Suprapubic skin (tissue), 4 donors: ENCODE data around the gene MPV17L2. TPM values are rescaled to one million over a fixed set of nuclear protein-coding genes. Genes with fewer than 3 reads are reported as not detected.

Source experiments
- DNase-seq, 2 donors: peaks; one replicate each; pipeline ENCODE4 v3.0.0-alpha.2; 2019; ENCODE audit warnings: low spot score in 2 of 2
- H3K27ac ChIP-seq: fragments of 200-600 bp; sonication (generic); one replicate; pipeline ENCODE4 v1.5.1; 2019
- H3K27me3 ChIP-seq: fragments of 200-600 bp; sonication (generic); one replicate; pipeline ENCODE4 v1.5.1; 2019
- H3K36me3 ChIP-seq: fragments of 200-600 bp; sonication (generic); one replicate; pipeline ENCODE4 v1.5.1; 2019
- H3K4me1 ChIP-seq: fragments of 200-600 bp; sonication (generic); one replicate; pipeline ENCODE4 v1.5.1; 2019
- H3K4me3 ChIP-seq: fragments of 200-600 bp; sonication (generic); one replicate; pipeline ENCODE4 v1.5.1; 2019; ENCODE audit warnings: mild to moderate bottlenecking
- H3K9me3 ChIP-seq: fragments of 200-600 bp; sonication (generic); one replicate; pipeline ENCODE4 v1.5.1; 2019
- EP300 ChIP-seq: sonication (generic); formaldehyde crosslinking; IDR thresholded peaks from one replicate; pipeline ENCODE4 v1.6.1; 2017; ENCODE audit warnings: antibody characterized with exemption
- POLR2A ChIP-seq, 2 donors: fragments of 450-650 bp; IDR thresholded peaks; one replicate each; pipeline ENCODE4 v1.6.1; 2017; ENCODE audit warnings: antibody characterized with exemption in 2 of 2, mild to moderate bottlenecking in 2 of 2, moderate library complexity in 2 of 2
- POLR2AphosphoS5 ChIP-seq, 3 donors: sonication (generic); formaldehyde crosslinking; IDR thresholded peaks; one replicate each; pipeline ENCODE4 v1.6.1; 2017; ENCODE audit warnings: antibody characterized with exemption in 3 of 3
- whole genome bisulfite sequencing: methylation state at CpG from one replicate; pipeline ENCODE4 v1.1.5; 2018; 5-methylcytosine and 5-hydroxymethylcytosine counted together
- total RNA-seq, 4 donors: library from RNA; depleted of rRNA; stranded (reverse); fragments of >200 nt; gene quantifications; one replicate each; pipeline ENCODE4 v1.1.0, GENCODE V29; 2016
- TF ChIP-seq, protein P1 (sequence below), 2 donors: fragments of 200-600 bp in 1 of 2; fragments of 450-650 bp in 1 of 2; sonication (generic) in 1 of 2; IDR thresholded peaks; one replicate each; pipeline ENCODE4 v1.5.1; 2016 to 2019; ENCODE audit warnings: antibody characterized with exemption in 2 of 2, mild to moderate bottlenecking in 1 of 2, moderate library complexity in 1 of 2

MPV17L2 gene
- total RNA-seq, 4 donors from 2014 or later: 4.8 to 27.2 (median 14.7) TPM

DNA sequence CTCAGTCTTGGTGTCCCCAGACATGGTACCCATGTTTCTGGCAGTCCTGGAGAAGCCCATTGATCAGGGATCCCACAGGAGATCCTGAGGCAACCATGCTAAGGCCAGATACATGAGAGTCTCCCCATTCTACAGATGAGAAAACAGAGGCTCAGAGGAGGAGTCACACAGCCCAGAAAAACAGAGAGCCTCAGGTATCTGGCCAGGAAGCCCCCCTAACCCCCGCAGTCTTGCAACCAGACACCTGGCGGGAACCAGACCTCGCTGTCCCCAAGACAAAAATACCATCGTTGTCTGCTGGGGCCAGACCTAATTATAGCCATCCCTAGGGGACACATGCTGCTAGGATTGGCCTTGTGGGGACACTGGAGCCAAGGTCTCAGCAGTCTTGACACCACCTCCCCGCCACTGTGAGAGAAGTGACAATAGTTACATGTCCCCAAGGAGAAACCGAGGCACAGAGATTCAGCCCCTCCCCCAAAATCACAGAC, 34.8 kb downstream of the MPV17L2 start:
- no peak for TF ChIP-seq POLR2A (IDR thresholded peaks at IDR 0.05)
- no peak for TF ChIP-seq POLR2AphosphoS5 (IDR thresholded peaks at IDR 0.05)
- TF ChIP-seq, protein P1, sequence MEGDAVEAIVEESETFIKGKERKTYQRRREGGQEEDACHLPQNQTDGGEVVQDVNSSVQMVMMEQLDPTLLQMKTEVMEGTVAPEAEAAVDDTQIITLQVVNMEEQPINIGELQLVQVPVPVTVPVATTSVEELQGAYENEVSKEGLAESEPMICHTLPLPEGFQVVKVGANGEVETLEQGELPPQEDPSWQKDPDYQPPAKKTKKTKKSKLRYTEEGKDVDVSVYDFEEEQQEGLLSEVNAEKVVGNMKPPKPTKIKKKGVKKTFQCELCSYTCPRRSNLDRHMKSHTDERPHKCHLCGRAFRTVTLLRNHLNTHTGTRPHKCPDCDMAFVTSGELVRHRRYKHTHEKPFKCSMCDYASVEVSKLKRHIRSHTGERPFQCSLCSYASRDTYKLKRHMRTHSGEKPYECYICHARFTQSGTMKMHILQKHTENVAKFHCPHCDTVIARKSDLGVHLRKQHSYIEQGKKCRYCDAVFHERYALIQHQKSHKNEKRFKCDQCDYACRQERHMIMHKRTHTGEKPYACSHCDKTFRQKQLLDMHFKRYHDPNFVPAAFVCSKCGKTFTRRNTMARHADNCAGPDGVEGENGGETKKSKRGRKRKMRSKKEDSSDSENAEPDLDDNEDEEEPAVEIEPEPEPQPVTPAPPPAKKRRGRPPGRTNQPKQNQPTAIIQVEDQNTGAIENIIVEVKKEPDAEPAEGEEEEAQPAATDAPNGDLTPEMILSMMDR (IDR thresholded peaks at IDR 0.05): no peak
- TF ChIP-seq EP300: no peak
- no peak for DNase-seq
- no peak overlapping the region for H3K4me3 ChIP-seq
- H3K9me3 ChIP-seq: no peaks in the 10 kb centered on the region
- H3K36me3 ChIP-seq: no peaks in the 10 kb centered on the region
- H3K27ac ChIP-seq: no peak overlapping the region
- WGBS: 78% methylated on average over 6 of the region's 6 CpGs
- peaks cover 32% of the 10 kb centered on the region for H3K4me1 ChIP-seq
- peaks cover 68% of the 10 kb centered on the region for H3K27me3 ChIP-seq

DNA sequence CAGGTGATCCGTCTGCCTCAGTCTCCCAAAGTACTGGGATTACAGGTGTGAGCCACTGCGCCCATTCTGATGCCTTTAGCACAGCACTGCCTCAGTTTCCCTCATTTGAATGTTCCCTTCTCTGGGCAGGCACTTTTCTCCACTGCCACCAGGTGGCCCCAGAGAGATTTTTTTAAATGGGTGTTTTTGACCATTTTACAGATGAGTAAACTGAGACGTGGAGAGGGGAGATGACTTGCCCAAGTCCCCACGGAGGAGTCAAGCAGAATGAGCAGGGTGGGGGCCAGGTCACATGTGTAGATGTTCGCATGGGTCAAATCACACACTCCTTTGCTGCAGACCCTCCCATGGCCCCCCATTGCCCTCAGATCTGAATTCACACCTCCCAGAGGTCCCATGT, 36.5 kb downstream of the MPV17L2 start:
- H3K9me3 ChIP-seq: no peaks in the 10 kb centered on the region
- no peak for TF ChIP-seq POLR2AphosphoS5 (IDR thresholded peaks at IDR 0.05)
- no peak for TF ChIP-seq POLR2A (IDR thresholded peaks at IDR 0.05)
- TF ChIP-seq, protein P1 (IDR thresholded peaks at IDR 0.05): no peak
- no peak for TF ChIP-seq EP300
- H3K4me1 ChIP-seq: peaks cover 26% of the 10 kb centered on the region
- H3K27ac ChIP-seq: no peak overlapping the region
- no peak for DNase-seq
- peaks cover 85% of the 10 kb centered on the region for H3K27me3 ChIP-seq
- WGBS: 78% methylated on average over 5 of the region's 5 CpGs
- no peaks in the 10 kb centered on the region for H3K36me3 ChIP-seq
- H3K4me3 ChIP-seq: no peak overlapping the region

DNA sequence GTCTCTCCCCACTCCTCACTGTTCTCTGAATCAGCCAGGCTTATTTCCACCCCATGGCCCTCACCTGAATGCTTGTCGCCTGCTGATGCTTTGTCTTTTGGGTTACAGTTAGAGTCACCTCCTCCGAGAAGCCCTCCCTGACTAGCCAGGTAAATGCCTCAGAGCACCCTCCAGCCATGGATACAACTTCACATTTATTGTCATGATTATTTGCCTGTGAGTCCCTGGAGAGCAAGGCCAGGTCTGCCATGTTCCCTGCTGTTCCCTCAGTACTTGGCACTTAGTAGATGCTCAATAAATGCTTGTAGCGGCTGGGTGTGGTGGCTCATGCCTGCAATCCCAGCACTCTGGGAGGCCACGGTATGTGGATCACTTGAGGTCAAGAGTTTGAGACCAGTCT, 36.9 kb downstream of the MPV17L2 start:
- TF ChIP-seq POLR2A (IDR thresholded peaks at IDR 0.05) (no peak), POLR2AphosphoS5 (IDR thresholded peaks at IDR 0.05) (no peak), EP300 (no peak)
- TF ChIP-seq, protein P1 (IDR thresholded peaks at IDR 0.05): no peak
- DNase-seq: no peak
- Histone ChIP-seq H3K4me1 (peaks cover 22% of the 10 kb centered on the region), H3K9me3 (no peaks in the 10 kb centered on the region), H3K4me3 (no peak overlapping the region), H3K27ac (no peak overlapping the region), H3K27me3 (peaks cover 84% of the 10 kb centered on the region), H3K36me3 (no peaks in the 10 kb centered on the region)
- WGBS: 85% methylated on average over 4 of the region's 4 CpGs

DNA sequence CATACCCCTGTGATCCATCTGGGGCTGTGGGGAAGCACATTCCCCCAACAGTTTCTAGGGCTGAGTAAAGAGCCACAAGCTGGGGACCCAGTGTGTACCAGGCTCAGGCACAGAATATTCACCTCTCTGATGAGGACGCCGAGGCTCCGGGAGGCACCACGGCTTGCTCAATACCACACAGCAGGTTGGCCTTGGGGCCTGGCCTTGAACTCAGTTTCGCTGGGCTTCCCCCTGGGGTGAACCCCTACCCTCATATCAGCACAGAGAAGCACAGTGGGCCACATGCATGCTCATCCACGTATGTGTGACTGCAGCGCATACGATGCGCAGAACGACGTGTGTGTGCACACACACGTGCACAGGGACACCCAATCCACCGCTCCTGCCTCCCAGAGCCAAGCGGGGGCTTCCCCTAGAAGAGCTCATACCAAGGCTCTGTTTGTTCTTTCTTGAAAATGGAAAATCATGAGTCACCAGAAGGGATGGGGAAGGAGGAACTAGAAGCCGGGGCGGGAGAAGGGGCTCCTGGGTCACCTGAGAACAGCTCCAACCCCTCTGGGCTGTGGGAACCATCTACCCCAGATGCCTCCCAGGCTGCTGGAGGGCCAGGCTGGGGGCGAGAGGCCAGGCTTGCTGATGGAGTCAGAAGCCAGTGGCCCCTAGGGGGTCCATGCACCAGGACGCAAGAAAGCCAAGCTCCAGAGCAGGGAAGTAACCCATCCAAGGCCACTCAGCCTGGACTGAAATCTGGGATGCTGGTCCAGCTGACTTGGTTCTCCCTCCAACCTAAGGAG, 38.1 kb downstream of the MPV17L2 start:
- Histone ChIP-seq H3K36me3 (no peaks in the 10 kb centered on the region), H3K4me1 (peaks cover 9% of the 10 kb centered on the region), H3K27ac (no peak overlapping the region), H3K27me3 (peaks cover 81% of the 10 kb centered on the region), H3K4me3 (no peak overlapping the region), H3K9me3 (no peaks in the 10 kb centered on the region)
- no peak for DNase-seq
- 64% methylated on average over 15 of the region's 18 CpGs for WGBS
- TF ChIP-seq EP300: no peak
- TF ChIP-seq, protein P1 (IDR thresholded peaks at IDR 0.05): no peak
- no peak for TF ChIP-seq POLR2A (IDR thresholded peaks at IDR 0.05)
- no peak for TF ChIP-seq POLR2AphosphoS5 (IDR thresholded peaks at IDR 0.05)

DNA sequence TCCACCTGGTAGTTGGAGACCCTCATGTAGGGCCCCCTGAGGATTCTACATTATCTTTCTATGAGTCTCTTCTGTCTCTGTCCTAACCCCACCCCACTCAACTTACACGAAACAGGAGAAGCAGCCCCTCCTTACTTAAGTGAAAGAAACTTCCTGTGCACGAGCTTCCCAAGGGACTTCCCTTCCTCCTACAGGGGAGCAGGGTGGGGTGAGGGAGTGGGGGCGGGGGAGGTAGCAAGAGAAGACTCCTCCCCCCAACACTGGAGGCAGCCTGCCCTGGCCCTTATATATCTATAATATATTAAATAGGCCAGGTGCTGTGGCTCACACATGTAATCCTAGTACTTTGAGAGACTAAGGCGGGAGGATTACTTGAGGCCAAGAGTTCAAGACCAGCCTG, 38.8 kb downstream of the MPV17L2 start:
- 19% methylated on average over 4 of the region's 4 CpGs for WGBS
- H3K9me3 ChIP-seq: no peaks in the 10 kb centered on the region
- H3K36me3 ChIP-seq: no peaks in the 10 kb centered on the region
- H3K4me1 ChIP-seq: peaks cover 8% of the 10 kb centered on the region
- no peak overlapping the region for H3K27ac ChIP-seq
- no peak overlapping the region for H3K4me3 ChIP-seq
- peaks cover 81% of the 10 kb centered on the region for H3K27me3 ChIP-seq
- no peak for DNase-seq
- TF ChIP-seq POLR2AphosphoS5 (IDR thresholded peaks at IDR 0.05) (no peak), POLR2A (IDR thresholded peaks at IDR 0.05) (no peak), EP300 (no peak)
- TF ChIP-seq, protein P1 (IDR thresholded peaks at IDR 0.05): no peak
